ENCODE data around the gene SLC25A52.
"Not testable (repeated sequence)": the region's sequence is repeated elsewhere in the genome, so short reads cannot be mapped to it uniquely, and the experiment has no call there.

SLC25A52 gene, protein sequence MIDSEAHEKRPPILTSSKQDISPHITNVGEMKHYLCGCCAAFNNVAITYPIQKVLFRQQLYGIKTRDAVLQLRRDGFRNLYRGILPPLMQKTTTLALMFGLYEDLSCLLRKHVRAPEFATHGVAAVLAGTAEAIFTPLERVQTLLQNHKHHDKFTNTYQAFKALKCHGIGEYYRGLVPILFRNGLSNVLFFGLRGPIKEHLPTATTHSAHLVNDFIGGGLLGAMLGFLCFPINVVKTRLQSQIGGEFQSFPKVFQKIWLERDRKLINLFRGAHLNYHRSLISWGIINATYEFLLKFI

GRCh38 chr18:31760695-31761094, at the start of gene SLC25A52:
Gene SLC25A52 (minus strand): TSS chr18:31760880. CDS start chr18:31760661, 219 bp downstream.
- no peak for DNase-seq (ENCODE audit: low read depth)

DNA sequence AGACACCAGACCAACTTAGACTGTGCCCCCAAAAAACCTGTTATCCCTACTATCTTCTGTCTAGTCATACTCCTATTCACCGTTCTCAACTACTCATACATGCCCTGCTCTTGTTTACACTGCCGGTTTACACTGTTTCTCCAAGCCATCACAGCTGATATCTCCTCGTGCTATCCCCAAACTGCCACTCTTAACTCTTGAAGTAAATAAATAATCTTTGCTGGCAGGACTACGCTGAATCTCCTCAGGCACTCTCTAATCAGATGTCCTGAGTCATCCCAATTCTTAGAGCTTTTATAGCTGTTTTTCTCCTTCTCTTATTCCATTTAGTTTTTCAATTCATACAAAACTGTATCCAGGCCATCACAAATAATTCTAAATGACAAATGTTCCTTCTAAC, 48.4 kb upstream of the SLC25A52 start:
- not testable (repeated sequence) for DNase-seq (ENCODE audit: low read depth)

- DNase-seq (ENCODE audit: low read depth), result no peak
Observed at GRCh38 chr18:31801078-31801477, 40.4 kb upstream of the SLC25A52 start.

GRCh38 chr18:31799257-31799656, 38.6 kb upstream of the SLC25A52 start:
- not testable (repeated sequence) for DNase-seq (ENCODE audit: low read depth)

DNA sequence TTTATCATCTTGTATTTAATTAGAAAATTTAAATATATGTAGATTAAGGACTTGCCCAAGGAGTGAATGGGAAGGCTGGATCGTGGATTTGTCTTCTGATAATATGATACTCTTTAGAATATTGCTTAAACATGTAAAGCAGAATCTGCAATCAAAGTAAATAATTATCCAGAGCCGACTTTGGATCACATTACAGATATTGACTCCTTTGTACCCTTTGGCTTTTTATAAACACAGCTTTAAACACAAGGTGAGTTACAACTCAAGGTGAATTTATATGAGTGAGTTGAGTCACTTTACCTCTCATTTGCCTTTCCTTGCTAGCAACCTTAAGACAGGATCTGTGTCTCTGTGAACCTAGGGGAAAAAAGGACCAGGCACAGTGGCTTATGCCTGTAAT, 37.7 kb upstream of the SLC25A52 start:
- no peak for DNase-seq (ENCODE audit: low read depth)

DNA sequence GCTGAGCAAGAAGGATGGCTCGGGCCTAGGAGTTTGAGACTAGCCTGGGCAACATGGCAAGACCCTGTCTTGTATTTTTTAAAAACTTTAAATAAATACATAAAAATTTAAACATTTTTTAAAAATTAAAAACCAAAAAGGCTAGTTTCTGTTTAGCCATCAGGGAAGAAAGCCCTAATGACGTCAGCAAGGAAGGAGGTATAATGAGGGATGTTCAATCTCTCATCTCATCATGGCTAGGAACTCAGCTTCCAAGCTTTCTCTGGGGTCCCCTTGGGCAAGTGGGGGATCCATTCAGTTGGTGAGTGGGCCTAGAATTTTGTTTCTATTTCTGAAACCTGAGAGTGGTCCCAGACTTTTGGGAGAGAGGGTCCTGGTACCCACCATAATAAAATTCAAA, 35.1 kb upstream of the SLC25A52 start:
- DNase-seq (ENCODE audit: low read depth), result no peak

- no peak for DNase-seq (ENCODE audit: low read depth)
Observed at GRCh38 chr18:31793531-31793930, 32.9 kb upstream of the SLC25A52 start.

DNA sequence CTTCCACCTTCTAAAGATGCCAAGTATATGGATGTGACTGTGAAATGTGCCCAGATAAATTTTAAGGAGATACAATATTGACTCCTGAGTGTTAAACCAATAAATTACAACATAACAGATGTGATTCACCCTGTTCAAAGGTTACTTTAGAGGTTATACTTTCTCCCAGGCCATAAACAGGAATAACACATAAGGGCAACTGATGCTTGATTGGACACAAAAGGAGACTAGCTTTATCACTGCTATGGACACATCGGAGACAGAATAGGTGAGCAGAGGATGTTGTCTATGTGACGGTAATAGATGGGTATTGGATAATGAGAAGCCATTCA, 31.9 kb upstream of the SLC25A52 start:
- no peak for DNase-seq (ENCODE audit: low read depth)

GRCh38 chr18:31791817-31792579, 31.3 kb upstream of the SLC25A52 start:
- no peak for DNase-seq (ENCODE audit: low read depth)

- DNase-seq (ENCODE audit: low read depth), result no peak
Observed at GRCh38 chr18:31789409-31789808, 28.7 kb upstream of the SLC25A52 start.

DNA sequence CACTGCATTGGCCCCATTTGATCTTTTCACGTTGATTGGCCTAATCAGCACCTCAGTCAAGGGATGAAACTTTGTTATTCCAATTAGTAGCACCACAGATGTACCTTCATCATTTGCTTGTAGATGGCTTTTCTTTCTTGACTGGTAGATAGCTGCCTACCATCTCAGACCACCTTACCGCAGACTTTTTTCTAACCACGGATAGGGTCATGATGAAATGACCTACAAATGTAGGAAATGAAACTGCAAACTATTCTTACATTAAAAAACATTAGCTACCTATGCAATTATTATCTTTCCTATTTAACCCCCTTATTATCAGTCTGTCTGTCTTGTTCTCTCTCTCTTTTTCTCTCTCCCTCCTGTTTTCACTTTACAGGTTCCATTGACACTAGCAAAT, 22.4 kb upstream of the SLC25A52 start:
- DNase-seq (ENCODE audit: low read depth), result no peak

GRCh38 chr18:31778391-31778950, 17.8 kb upstream of the SLC25A52 start:
- DNase-seq (ENCODE audit: low read depth), result no peak

GRCh38 chr18:31776093-31776492, 15.4 kb upstream of the SLC25A52 start:
- DNase-seq (ENCODE audit: low read depth), result no peak

GRCh38 chr18:31774962-31775361, 14.3 kb upstream of the SLC25A52 start:
- no peak for DNase-seq (ENCODE audit: low read depth)

DNA sequence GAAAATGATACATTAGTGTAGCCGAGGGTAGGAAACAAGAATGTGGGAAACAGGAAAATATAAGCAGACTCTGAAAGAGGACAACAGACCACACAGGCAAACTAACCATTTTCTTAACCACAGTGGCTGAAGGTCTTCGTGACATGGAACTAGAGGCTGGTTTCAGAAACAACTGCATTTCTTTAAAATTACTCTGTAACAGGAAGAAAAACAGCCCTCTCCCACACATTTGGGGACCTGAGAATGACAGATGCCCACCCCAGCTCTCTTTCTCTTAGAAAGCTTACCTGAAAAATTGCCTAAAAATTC, 13.8 kb upstream of the SLC25A52 start:
- DNase-seq (ENCODE audit: low read depth), result no peak

DNA sequence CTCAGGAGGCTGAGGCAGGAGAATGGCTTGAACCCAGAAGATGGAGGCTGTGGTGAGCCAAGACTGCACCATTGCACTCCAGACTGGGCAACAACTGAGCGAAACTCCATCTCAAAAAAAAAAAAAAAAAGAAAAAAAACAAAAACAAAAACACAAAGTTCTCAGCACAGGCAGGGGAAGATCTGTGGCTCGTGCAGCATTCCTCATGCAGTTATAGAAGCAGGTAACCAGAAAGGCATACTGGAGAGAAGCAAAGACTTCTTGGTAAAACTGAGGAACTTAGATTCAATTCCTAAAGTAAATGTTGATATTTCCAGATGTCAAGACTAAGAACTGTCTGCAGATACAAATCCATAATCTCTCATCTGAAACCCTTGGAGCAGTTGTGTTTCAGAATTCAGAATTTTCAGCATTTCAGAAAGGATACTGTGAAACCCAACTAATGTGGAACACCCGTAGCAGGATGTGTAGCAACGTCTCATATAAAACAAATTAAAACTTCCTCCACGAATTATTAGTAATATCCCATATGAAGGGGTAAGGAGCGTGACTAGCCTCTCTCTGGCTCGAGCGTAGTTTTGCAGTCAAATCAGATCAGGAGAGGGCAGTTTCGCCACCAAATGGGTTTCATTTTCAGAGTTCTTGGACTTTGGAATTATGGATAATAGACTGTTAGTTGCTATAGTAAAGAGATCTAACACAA, 13.2 kb upstream of the SLC25A52 start:
- no peak for DNase-seq (ENCODE audit: low read depth)

- no peak for DNase-seq (ENCODE audit: low read depth)
Observed at GRCh38 chr18:31772699-31773098, 12.0 kb upstream of the SLC25A52 start.

GRCh38 chr18:31750273-31750672, 10.4 kb downstream of the SLC25A52 start:
- no peak for DNase-seq (ENCODE audit: low read depth)

DNA sequence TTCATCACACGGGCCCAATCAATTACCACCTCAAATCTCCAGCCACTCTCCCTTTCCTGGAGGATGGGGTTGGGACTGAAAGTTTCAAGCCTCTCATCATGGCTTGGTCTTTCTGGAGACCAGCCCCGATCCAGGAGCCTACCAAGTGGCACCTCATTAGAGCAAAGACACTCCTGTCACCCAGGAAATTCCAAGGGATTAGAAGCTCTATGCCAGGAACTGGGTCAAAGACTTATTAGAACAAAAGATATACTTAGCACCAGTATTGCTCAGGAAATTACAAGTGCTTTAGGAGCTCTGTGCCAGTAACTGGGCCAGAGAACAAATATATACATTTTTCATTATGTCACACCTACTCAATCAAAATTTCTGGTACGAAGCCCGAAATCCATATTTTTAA, 14.3 kb downstream of the SLC25A52 start:
- no peak for DNase-seq (ENCODE audit: low read depth)

GRCh38 chr18:31744321-31745067, 16.2 kb downstream of the SLC25A52 start:
- DNase-seq (ENCODE audit: low read depth), result no peak

- DNase-seq (ENCODE audit: low read depth), result not testable (repeated sequence)
Observed at GRCh38 chr18:31743600-31743999, 17.1 kb downstream of the SLC25A52 start.

GRCh38 chr18:31741097-31741735, 19.5 kb downstream of the SLC25A52 start:
- DNase-seq (ENCODE audit: low read depth), result peak; percentile 27

Measured in stimulated activated CD4-positive, alpha-beta T cell treated with anti-CD3 and anti-CD28 coated beads, Interleukin-2, amount 100 ng/mL, for 4 hours (primary cell).